T-helper 1 cell (primary cell): Measurements from ENCODE around the gene ANTXR1.

Source experiments
- DNase-seq, 5 donors: peaks; one replicate each; pipeline ENCODE4 v3.0.0-alpha.2; 2012 to 2020
- total RNA-seq, 4 donors: gene quantifications; one replicate each; lab custom pipeline; 2026; lab: John Stamatoyannopoulos, UW

ANTXR1 gene
- 0 to 0.24 (median 0) reads per million in 4 donors for total RNA-seq

DNA sequence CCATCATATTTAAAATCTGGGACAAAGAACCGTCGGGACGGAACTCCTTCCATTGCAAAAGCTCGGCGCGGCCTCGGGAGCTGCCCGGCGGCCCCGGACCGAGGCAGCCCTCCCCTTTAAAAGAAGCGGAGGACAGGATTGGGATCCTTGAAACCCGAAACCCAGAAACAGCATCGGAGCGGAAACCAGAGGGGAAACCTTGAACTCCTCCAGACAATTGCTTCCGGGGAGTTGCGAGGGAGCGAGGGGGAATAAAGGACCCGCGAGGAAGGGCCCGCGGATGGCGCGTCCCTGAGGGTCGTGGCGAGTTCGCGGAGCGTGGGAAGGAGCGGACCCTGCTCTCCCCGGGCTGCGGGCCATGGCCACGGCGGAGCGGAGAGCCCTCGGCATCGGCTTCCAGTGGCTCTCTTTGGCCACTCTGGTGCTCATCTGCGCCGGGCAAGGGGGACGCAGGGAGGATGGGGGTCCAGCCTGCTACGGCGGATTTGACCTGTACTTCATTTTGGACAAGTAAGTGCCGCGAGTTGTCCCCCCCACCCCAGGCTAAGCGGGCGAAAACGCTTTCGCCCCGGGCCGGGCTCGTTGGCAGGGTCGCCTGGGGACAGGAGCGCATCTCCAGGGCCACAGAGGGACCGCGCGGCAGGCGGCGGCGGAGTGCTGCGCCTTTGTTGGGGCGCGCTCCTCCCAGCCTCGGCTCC is at the start of gene ANTXR1:
ANTXR1 (plus strand) TSS at position 38 of the 698 bp plus-strand sequence; CDS start at position 359, 321 bp downstream.
- no peak for DNase-seq

- DNase-seq: no peak
These were observed 48.7 kb upstream of the ANTXR1 start for GRCh38 chr2:68964282-68964681.

GRCh38 chr2:68968221-68968620 is 44.8 kb upstream of the ANTXR1 start:
- no peak for DNase-seq

DNA sequence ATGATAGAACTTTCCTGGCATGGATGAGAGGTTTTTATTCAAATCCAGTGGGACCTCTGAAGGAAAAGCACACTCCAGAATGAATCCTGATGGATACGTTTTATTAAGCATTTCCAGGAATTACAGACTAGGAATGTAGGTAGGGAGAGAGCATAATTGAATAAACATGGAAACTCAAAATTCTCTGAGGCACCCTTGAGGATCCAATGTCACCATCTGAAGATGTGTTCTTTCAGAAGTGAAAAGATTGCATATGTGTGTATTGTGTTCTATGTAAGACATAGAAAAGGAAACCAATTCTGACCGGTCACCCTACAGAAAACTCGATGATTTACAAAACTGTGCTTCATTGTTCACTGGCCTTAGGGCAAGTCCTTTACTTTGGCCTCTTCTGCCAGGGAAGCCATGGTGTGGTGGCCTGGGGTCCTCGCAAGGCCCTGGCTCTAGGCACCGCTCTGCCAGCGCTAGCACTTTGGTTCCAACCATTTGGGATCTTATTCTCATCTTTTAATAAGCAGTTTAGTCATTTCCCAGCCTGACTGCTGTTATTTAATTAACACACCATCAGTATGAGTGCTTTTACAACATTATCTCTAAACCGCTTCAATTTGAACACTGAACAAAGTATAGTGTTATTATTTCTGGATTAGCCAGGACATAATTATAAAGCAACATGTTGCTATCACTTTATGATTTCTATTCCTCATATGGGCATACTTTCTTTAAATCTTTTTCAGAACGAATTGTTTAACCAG is 43.1 kb upstream of the ANTXR1 start:
- DNase-seq: no peak

DNA sequence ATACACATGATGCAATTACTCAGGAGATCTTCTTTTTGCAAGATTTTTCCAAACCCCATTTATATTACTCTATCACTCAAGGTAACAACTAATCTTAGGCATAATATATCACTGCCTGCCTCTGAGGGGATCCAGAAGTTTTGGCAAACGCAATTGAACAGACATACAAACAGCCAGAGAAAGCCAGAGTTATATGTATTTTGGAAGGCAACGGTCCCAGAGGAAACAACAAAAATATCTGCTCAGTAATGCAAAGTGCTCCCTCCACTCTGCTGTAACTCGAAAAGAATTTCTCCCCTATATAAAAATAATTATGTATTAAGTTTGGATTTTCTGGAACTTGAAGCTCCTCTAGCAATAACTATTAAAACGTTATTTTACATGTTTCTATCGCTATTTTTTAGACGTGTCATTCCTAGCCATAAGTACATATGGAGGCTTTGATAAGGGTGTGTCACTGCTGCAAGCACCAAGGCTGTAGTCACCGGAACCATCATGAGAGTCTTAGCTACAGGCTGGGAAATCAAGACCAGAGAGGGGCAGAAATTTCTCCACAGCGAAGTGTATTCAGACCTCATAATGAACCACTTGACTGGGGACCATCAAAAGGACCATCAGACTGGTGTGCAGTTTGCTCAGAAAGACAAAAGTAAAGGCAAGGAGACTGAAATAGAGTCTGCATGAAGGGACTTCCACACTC is 42.3 kb upstream of the ANTXR1 start:
- no peak for DNase-seq

GRCh38 chr2:68971591-68972231 is 41.3 kb upstream of the ANTXR1 start:
- no peak for DNase-seq

DNA sequence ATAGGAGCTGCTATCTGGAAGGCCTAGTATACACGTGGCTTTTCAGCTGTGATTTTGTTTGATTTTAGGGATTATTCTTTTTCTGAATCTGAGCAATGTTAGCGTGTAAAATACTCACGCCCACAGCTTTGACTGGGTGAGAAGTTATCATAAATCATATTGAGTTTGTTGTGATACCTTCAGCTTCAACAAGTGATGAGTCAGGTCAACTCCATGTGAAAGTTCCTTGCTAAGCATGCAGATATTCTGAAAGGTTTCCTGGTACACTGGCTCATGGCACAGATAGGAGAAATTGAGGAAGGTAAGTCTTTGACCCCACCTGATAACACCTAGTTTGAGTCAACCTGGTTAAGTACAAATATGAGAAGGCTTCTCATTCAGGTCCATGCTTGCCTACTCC is 38.7 kb upstream of the ANTXR1 start, which contains the start of gene GKN1:
GKN1 (plus strand) TSS at position 386 of the 400 bp plus-strand sequence. CDS start 42 bp downstream, outside the sequence.
- no peak for DNase-seq

DNA sequence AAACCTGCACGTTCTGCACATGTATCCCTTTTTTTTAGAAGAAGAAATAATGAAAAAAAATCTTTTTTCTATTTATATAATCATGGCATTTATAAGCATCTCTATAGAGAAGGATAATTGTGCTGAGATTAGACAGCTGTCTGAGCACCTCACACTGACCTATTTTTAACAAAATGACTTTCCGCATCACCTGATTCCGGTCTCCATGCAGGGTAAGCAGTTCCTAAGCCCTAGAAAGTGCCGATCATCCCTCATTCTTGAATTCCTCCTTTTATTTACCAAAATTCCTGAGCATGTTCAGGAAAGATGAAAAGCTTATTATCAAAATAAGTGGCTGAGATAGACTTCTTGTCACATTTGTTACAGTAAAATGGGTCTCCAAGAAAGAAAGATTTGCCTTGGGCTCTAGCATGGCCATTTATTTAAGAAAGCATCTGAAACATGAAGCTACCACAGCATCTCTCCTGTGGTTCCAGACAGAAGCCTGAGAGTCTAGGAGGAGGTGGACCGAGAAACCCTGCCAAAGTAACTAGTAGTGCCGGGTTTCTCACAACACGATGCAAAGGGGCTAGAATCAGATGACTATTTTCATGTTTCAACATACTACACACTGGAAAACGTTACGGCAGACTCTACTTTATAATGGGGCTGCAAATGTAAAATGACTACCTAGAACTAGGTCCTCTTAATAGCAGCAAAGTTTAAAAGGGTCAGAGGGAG is 37.9 kb upstream of the ANTXR1 start:
- no peak for DNase-seq

GRCh38 chr2:68975844-68976243 is 37.1 kb upstream of the ANTXR1 start:
- DNase-seq: no peak

- DNase-seq: no peak
These were observed 35.5 kb upstream of the ANTXR1 start for GRCh38 chr2:68977453-68977852.

DNA sequence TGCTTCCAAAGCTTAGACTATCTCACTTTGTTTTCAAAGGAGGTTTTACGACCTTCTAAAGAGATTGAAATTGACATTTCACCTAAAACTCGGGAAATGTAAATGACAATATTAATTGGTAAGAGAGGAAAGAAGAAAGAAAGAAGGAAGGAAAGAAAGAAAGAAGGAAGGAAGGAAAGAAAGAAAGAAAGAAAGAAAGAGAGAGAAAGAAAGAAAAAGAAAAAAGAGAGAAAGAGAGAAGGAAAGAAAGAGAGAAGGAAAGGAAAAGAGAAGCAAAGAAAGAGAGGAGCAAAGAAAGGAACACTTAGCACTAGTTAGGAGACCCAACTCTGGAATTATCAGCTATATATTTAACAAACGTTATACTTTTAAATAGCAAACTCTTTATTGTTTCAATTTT is 34.9 kb upstream of the ANTXR1 start:
- DNase-seq: no peak

DNA sequence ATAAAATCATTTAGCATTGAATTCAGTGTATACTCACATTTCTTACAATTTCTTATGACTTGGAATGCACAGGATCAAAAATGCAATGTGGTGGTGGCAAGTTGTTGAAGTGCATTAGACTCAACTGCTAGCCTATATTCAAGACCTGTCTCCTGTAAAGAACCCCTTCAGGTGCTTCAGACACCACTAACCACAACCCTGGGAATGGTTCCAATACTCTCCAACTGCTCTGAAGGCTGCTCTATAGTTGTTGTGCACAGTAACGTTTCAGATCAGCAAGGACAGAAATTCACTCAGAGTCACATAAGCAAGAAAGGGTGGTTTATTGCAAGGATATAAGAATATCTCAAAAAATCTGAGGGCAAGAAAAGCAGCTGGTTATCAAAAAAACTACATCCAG is 32.0 kb upstream of the ANTXR1 start:
- no peak for DNase-seq

GRCh38 chr2:68987021-68987503 is 25.9 kb upstream of the ANTXR1 start:
- no peak for DNase-seq

DNA sequence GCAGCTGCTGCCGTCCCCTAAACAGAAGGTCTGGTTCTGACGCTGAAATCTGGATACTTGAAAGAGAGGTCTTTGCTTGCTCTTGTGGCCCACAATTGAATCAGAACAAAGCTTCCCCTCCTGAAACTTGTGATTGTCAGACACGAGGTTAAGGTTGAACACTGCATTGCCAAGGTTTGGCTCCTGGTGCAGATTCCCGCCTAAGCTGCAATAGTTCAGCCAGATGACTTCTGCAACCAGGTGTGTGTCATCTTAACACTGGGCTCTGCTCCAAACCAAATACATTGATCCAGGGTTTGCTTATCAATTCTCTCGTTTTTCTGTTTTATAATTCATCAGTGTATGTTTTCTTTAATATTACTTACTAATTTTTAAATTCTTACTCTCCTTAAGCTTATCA is 23.9 kb upstream of the ANTXR1 start:
- DNase-seq: no peak

DNA sequence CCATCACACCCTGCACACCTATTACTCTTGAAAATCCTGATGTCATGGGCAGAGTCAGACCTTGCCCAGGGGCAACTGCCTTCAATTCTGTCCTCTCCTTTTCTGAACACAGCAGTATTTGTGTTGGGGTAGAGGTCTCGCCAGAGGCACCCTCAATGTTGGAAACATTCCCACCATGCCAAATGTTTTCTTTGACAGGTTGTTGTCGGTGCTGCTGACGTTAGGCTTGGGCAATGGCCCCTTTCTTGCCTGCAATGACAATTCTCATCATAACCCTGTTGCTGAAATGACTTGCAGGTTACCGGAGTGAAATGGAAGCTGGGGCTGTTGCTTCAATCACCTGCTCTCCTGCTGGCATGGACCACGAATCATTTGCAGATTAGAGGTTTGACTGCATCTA is 20.6 kb upstream of the ANTXR1 start:
- no peak for DNase-seq

- DNase-seq: no peak
These were observed 20.0 kb upstream of the ANTXR1 start for GRCh38 chr2:68992933-68993332.

GRCh38 chr2:68993660-68994059 is 19.3 kb upstream of the ANTXR1 start:
- DNase-seq: no peak

DNA sequence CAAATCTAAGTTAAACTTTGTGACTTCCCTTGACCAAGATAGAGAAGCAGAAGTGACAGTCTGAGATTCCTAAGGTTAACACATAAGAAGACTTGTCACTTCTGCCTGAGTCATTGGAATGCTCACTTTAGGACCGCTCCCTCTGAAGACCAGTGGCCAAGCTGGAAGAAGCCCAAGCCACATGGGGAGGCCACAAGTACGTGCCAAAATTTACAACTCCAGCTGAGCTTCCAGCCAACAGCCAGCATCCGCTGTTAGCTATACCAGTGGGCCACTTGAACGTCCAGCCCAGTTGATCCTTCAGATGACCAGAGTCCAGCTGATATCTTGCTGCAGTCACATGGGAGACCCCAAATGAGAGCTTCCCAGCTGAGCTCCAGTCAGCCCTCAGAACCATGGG is 18.1 kb upstream of the ANTXR1 start:
- DNase-seq: no peak

DNA sequence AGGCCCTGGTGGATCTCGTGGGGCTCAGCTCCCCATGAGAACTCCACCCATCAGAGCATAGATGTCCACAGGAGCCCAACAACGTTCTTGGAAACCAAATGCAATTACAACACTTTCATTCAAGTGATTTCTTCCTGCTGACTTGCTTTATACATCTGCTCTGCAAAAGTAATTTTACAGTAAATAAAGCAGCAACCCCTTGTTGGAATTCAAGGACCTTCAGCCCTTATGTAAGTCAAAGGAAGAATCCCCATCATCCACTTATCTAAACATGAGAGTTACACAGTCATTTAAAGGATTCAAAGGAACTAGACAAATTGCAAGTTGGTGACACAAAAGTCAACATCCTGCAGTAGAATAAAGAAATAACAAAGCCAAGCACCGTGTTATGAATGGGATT is 17.1 kb upstream of the ANTXR1 start:
- no peak for DNase-seq

GRCh38 chr2:68997401-68997800 is 15.6 kb upstream of the ANTXR1 start:
- DNase-seq: no peak

GRCh38 chr2:69001879-69002278 is 11.1 kb upstream of the ANTXR1 start:
- DNase-seq: no peak

DNA sequence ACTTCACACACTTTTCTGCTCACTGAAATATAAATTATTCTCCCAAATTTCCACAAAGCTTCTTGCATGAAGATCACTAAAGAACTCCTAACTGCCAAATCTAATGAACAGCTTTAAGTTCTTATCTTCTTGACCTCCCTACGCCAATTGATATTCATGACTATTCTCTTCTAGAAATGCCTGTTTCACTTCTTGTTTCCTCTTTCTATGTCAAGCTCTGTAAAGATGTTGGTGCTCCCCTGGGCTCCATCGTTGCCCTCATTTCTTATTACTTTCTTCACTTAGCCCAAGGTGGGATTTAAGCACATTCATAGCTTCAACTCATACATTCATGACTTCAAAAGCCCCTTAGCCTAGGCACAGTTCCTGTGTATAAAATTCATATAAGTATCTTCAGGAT is 9.2 kb upstream of the ANTXR1 start:
- DNase-seq: no peak
